Measurements from ENCODE around the gene ATXN3. TPM values are rescaled to one million over a fixed set of nuclear protein-coding genes. Genes with fewer than 3 reads are reported as not detected.

Gene ATXN3
- total RNA-seq, 1 experiment from 2014 or later = 33.1 TPM

DNA sequence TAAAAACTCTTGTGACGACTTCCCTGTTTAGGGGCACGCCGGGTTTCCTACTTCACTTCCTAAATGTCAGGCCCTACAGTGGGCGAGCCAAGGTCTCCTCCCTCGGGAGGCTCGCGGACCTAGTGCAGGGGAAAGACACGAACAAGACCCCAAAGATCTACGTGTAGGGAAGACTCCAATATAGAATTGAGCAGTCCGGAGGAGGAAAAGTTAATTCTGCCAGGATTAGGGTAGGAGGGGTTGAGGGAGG is 564 bp downstream of the ATXN3 start (continued):
- TF ChIP-seq, protein P1, sequence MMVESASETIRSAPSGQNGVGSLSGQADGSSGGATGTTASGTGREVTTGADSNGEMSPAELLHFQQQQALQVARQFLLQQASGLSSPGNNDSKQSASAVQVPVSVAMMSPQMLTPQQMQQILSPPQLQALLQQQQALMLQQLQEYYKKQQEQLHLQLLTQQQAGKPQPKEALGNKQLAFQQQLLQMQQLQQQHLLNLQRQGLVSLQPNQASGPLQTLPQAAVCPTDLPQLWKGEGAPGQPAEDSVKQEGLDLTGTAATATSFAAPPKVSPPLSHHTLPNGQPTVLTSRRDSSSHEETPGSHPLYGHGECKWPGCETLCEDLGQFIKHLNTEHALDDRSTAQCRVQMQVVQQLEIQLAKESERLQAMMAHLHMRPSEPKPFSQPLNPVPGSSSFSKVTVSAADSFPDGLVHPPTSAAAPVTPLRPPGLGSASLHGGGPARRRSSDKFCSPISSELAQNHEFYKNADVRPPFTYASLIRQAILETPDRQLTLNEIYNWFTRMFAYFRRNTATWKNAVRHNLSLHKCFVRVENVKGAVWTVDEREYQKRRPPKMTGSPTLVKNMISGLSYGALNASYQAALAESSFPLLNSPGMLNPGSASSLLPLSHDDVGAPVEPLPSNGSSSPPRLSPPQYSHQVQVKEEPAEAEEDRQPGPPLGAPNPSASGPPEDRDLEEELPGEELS (CRISPR knock-in tag; IDR thresholded peaks at IDR 0.05) = no peak
- no peak for TF ChIP-seq HMGXB4 (CRISPR knock-in tag; IDR thresholded peaks at IDR 0.05)
- no peak for TF ChIP-seq ZNF219 (CRISPR knock-in tag; IDR thresholded peaks at IDR 0.05; ENCODE audit: borderline replicate concordance)
- TF ChIP-seq OVOL2 (CRISPR knock-in tag; IDR thresholded peaks at IDR 0.05; ENCODE audit: borderline replicate concordance) = no peak
- no peak for TF ChIP-seq PRRX2 (CRISPR knock-in tag; IDR thresholded peaks at IDR 0.05)
- no peak for TF ChIP-seq GABPB1 (CRISPR knock-in tag; IDR thresholded peaks at IDR 0.05)
- TF ChIP-seq RORB (CRISPR knock-in tag; IDR thresholded peaks at IDR 0.05) = no peak
- no peak for TF ChIP-seq KAT7 (CRISPR knock-in tag; IDR thresholded peaks at IDR 0.05; ENCODE audit: borderline replicate concordance)
- TF ChIP-seq FOXK1 (CRISPR knock-in tag; IDR thresholded peaks at IDR 0.05) = no peak
- TF ChIP-seq ZNF317 (CRISPR knock-in tag; IDR thresholded peaks at IDR 0.05; ENCODE audit: borderline replicate concordance, low read depth) = no peak
- TF ChIP-seq, protein P2, sequence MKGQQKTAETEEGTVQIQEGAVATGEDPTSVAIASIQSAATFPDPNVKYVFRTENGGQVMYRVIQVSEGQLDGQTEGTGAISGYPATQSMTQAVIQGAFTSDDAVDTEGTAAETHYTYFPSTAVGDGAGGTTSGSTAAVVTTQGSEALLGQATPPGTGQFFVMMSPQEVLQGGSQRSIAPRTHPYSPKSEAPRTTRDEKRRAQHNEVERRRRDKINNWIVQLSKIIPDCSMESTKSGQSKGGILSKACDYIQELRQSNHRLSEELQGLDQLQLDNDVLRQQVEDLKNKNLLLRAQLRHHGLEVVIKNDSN (CRISPR knock-in tag; IDR thresholded peaks at IDR 0.05) = no peak
- TF ChIP-seq CREB1 (CRISPR knock-in tag; IDR thresholded peaks at IDR 0.05) = no peak
- TF ChIP-seq, protein P3, sequence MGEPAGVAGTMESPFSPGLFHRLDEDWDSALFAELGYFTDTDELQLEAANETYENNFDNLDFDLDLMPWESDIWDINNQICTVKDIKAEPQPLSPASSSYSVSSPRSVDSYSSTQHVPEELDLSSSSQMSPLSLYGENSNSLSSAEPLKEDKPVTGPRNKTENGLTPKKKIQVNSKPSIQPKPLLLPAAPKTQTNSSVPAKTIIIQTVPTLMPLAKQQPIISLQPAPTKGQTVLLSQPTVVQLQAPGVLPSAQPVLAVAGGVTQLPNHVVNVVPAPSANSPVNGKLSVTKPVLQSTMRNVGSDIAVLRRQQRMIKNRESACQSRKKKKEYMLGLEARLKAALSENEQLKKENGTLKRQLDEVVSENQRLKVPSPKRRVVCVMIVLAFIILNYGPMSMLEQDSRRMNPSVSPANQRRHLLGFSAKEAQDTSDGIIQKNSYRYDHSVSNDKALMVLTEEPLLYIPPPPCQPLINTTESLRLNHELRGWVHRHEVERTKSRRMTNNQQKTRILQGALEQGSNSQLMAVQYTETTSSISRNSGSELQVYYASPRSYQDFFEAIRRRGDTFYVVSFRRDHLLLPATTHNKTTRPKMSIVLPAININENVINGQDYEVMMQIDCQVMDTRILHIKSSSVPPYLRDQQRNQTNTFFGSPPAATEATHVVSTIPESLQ (CRISPR knock-in tag; IDR thresholded peaks at IDR 0.05) = no peak

GRCh38 chr14:92105073-92105892 is 1.1 kb downstream of the ATXN3 start:
- Mint-ChIP-seq H3K9me3 (no peaks in the 10 kb centered on the region), H3K4me1 (peaks cover 41% of the 10 kb centered on the region), H3K4me3 (peak overlapping the region; percentile 100), H3K27ac (peak overlapping the region; percentile 98), H3K36me3 (no peaks in the 10 kb centered on the region), H3K27me3 (ENCODE audit: low read depth) (no peaks in the 10 kb centered on the region)
- ATAC-seq (no peak), DNase-seq (ENCODE audit: low spot score) (no peak)
- CTCF ChIA-PET = interaction anchor here (0.5 to 4.2 kb wide), 7 partner anchors 14 to 586 kb away, joined by 3 to 91 read pairs (median 4); partner anchors contain the start of genes CPSF2, NDUFB1 and SLC24A4
- TF ChIP-seq, protein P4, sequence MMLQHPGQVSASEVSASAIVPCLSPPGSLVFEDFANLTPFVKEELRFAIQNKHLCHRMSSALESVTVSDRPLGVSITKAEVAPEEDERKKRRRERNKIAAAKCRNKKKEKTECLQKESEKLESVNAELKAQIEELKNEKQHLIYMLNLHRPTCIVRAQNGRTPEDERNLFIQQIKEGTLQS (CRISPR knock-in tag; conservative IDR thresholded peaks at IDR 0.05) = no peak
- TF ChIP-seq MXD4 (CRISPR knock-in tag; IDR thresholded peaks at IDR 0.05; ENCODE audit: borderline replicate concordance) (no peak), ZNF121 (CRISPR knock-in tag; IDR thresholded peaks at IDR 0.05) (peak; percentile 76; the same call in 1 of the 2 replicates)
- POLR2A ChIA-PET = interaction anchor here (1.9 to 4.0 kb wide), 2 partner anchors 17 to 65 kb away, joined by 12 to 30 read pairs; partner anchors contain the start of genes CPSF2, NDUFB1 and TRIP11
